Transverse colon (tissue), 4 donors: Measurements from ENCODE around the gene KIF21A.

Source experiments
- CTCF ChIP-seq, 5 experiments: fragments of 200-600 bp in 3 of 5; fragments of 450-650 bp in 2 of 5; sonication (generic) in 3 of 5; IDR thresholded peaks; 1 replicate in 2 of 5; 2 replicates in 3 of 5; pipeline ENCODE4 v1.5.1; 2016 to 2017; ENCODE audit warnings: antibody characterized with exemption in 5 of 5, inconsistent platforms in 3 of 5, mild to moderate bottlenecking in 2 of 5, moderate library complexity in 1 of 5
- POLR2A ChIP-seq: fragments of 450-650 bp; IDR thresholded peaks from one replicate; pipeline ENCODE4 v1.6.1; 2016; ENCODE audit warnings: antibody characterized with exemption, mild to moderate bottlenecking, moderate library complexity
- POLR2AphosphoS5 ChIP-seq, 3 donors: sonication (generic); formaldehyde crosslinking; IDR thresholded peaks; one replicate each; pipeline ENCODE4 v1.6.1; 2016; ENCODE audit warnings: antibody characterized with exemption in 3 of 3

GRCh38 chr12:39292125-39292630 lies 150.7 kb downstream of the KIF21A start:
- no peak for TF ChIP-seq POLR2AphosphoS5 (IDR thresholded peaks at IDR 0.05)
- TF ChIP-seq POLR2A = no peak
- no peak for TF ChIP-seq CTCF (IDR thresholded peaks at IDR 0.05)
